CD4-positive, alpha-beta memory T cell (primary cell): ENCODE measurements around the gene TFF3. TPM values are rescaled to one million over a fixed set of nuclear protein-coding genes. Genes with fewer than 3 reads are reported as not detected.
"Not testable (repeated sequence)": the region's sequence is repeated elsewhere in the genome, so short reads cannot be mapped to it uniquely, and the experiment has no call there.

Experiments used
- CTCF ChIA-PET: fragments of 350-600 bp; sonication (Branson Sonifier 250); formaldehyde crosslinking; loops from one replicate; lab custom pipeline; 2021; ENCODE audit warnings: inconsistent platforms; ENCODE audit not compliant: partially characterized antibody; lab: Charles Lee
- POLR2A ChIA-PET: fragments of 350-600 bp; sonication (Branson Sonifier 250); formaldehyde crosslinking; loops from one replicate; lab custom pipeline; 2021; ENCODE audit not compliant: partially characterized antibody; lab: Charles Lee
- DNase-seq, 5 donors: peaks; one replicate each; pipeline versions ENCODE4 v3.0.0 to v3.0.0-alpha.2; 2020 to 2022; ENCODE audit warnings: mixed read lengths in 1 of 5
- H3K27ac ChIP-seq: one replicate; pipeline ENCODE4 v1.7.0; 2013; ENCODE audit warnings: low read depth, low read length
- H3K27me3 ChIP-seq: 2 replicates; pipeline ENCODE4 v1.7.0; 2013; ENCODE audit warnings: mild to moderate bottlenecking, low read length, moderate library complexity; ENCODE audit not compliant: insufficient read depth
- H3K36me3 ChIP-seq: 2 replicates; pipeline ENCODE4 v1.7.0; 2013; ENCODE audit warnings: mild to moderate bottlenecking, low read length, moderate library complexity; ENCODE audit not compliant: insufficient read depth
- H3K4me1 ChIP-seq: 2 replicates; pipeline ENCODE4 v1.7.0; 2013; ENCODE audit warnings: mild to moderate bottlenecking, low read length, moderate library complexity; ENCODE audit not compliant: insufficient read depth
- H3K4me3 ChIP-seq, 2 donors: one replicate each; pipeline ENCODE4 v1.7.0; 2013; ENCODE audit warnings: low read length in 2 of 2, mild to moderate bottlenecking in 1 of 2
- H3K9me3 ChIP-seq, 2 donors: one replicate each; pipeline ENCODE4 v1.7.0; 2013; ENCODE audit warnings: low read length in 2 of 2, control low read depth in 1 of 2; ENCODE audit not compliant: control insufficient read depth in 1 of 2
- H3K27ac Mint-ChIP-seq, 7 donors: one replicate each; pipeline ENCODE4 v1.8.0; 2020 to 2021; ENCODE audit warnings: mixed read lengths in 7 of 7, mild to moderate bottlenecking in 6 of 7, inconsistent platforms in 3 of 7, moderate library complexity in 3 of 7
- H3K27me3 Mint-ChIP-seq, 2 donors: one replicate each; pipeline ENCODE4 v1.8.0; 2020 to 2021; ENCODE audit warnings: mixed read lengths in 2 of 2
- H3K36me3 Mint-ChIP-seq, 2 donors: one replicate each; pipeline ENCODE4 v1.8.0; 2020 to 2021; ENCODE audit warnings: mixed read lengths in 2 of 2, inconsistent platforms in 1 of 2, mild to moderate bottlenecking in 1 of 2
- H3K4me1 Mint-ChIP-seq, 4 donors: one replicate each; pipeline ENCODE4 v1.8.0; 2020 to 2021; ENCODE audit warnings: mixed read lengths in 4 of 4, mild to moderate bottlenecking in 1 of 4
- H3K4me3 Mint-ChIP-seq, 8 donors: one replicate each; pipeline ENCODE4 v1.8.0; 2020 to 2021; ENCODE audit warnings: mixed read lengths in 8 of 8, mild to moderate bottlenecking in 7 of 8, moderate library complexity in 6 of 8, inconsistent platforms in 3 of 8
- H3K9me3 Mint-ChIP-seq, 8 donors: one replicate each; pipeline ENCODE4 v1.8.0; 2020 to 2021; ENCODE audit warnings: mixed read lengths in 8 of 8, mild to moderate bottlenecking in 5 of 8, inconsistent platforms in 3 of 8, moderate library complexity in 1 of 8
- intact Hi-C: fragments of 100-400 bp; cut with micrococcal nuclease; formaldehyde crosslinking; loops from one replicate; pipeline ENCODE4 v1.15.1; 2023
- polyA plus RNA-seq, 2 donors: library from polyadenylated mRNA; unstranded; fragments of 300-500 nt; fragmentation: Illumina TruSeq; gene quantifications; one replicate each; pipeline ENCODE4 v1.2.3, GENCODE V29; 2021
- total RNA-seq, 2 experiments: library from RNA; stranded (reverse); gene quantifications; one replicate each; pipeline ENCODE4 v1.2.3, GENCODE V29; 2021

The TFF3 gene
- total and polyA plus RNA-seq, 4 experiments from 2014 or later = not detected

DNA sequence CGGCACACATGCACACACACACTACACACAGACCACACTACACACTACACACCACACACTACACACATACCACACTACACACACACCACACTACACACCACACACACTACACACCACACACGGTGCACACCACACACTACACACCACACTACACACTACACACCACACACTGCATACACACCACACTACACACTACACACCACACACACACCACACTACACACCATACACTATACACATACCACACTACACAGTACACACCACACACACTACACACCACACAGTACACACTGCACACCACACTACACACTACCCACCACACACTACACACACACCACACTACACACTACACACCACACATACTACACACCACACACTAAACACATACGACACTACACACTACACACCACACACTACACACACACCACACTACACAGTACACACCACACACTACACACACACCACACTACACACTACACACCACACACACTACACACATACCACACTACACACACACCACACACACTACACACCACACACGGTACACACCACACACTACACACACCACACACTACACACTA is 22.6 kb downstream of the TFF3 start:
- DNase-seq, H3K27ac ChIP-seq, H3K27me3 ChIP-seq, intact Hi-C loops, H3K9me3 ChIP-seq, H3K4me1 Mint-ChIP-seq, H3K4me3 ChIP-seq, H3K27ac Mint-ChIP-seq, H3K4me3 Mint-ChIP-seq, H3K27me3 Mint-ChIP-seq, H3K4me1 ChIP-seq, POLR2A ChIA-PET, H3K9me3 Mint-ChIP-seq, CTCF ChIA-PET: not testable (repeated sequence)
- H3K36me3 Mint-ChIP-seq = peaks cover 61 to 71% of the 10 kb centered on the region in 2 donors
- peaks cover 26% of the 10 kb centered on the region for H3K36me3 ChIP-seq

DNA sequence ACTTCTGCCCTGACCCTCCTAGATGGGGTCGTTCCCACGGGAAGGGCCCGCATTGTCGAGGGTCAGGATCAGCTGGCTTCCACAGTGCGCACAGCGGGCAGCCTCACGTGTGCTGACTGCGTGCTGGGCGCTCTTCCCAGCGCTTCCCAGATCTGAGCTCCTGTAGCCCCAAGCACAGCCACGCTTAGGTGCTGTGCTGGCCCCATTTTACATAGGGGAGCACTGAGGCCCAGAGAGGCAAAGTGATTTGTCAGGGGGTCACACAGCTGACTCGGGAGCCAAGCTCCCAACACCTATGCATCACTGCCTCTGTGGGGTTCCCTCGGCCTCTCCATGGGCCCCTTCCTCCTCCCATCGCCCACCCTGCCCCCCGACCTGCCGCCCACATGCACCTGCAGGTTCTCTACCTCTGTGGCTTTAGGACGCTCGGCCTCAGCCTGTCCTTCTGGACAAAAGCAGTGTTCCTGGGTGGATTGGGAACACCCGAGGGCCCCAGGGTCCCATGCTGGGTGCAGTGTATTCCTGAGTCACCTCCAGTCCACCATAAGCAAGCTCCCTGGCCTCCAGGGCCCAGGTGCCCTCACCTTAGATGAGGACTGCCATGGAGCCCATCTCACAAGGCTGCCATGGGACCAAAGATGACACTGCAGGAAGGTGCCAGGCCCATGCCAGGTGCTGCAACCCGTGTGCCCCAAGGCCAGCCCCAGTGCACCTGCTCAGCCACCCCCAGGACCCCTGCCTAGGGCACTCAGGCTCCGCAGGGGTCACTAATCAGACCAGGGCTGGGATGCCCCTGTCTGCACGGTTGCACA is 23.3 kb downstream of the TFF3 start:
- H3K9me3 ChIP-seq = no peaks in the 10 kb centered on the region
- no peaks in the 10 kb centered on the region for H3K27me3 Mint-ChIP-seq
- H3K4me1 Mint-ChIP-seq = no peaks in the 10 kb centered on the region
- ChIA-PET CTCF (no interaction called here), POLR2A (no interaction called here)
- intact Hi-C loops = no loop called here
- H3K4me3 ChIP-seq = no peak overlapping the region
- peaks cover 31% of the 10 kb centered on the region for H3K36me3 ChIP-seq
- no peaks in the 10 kb centered on the region for H3K27me3 ChIP-seq
- no peak overlapping the region for H3K27ac Mint-ChIP-seq
- H3K36me3 Mint-ChIP-seq = peaks cover 59 to 69% of the 10 kb centered on the region in 2 donors
- no peak overlapping the region for H3K27ac ChIP-seq
- no peak for DNase-seq
- H3K4me1 ChIP-seq = no peaks in the 10 kb centered on the region
- H3K4me3 Mint-ChIP-seq = no peak overlapping the region
- H3K9me3 Mint-ChIP-seq = no peaks in the 10 kb centered on the region

DNA sequence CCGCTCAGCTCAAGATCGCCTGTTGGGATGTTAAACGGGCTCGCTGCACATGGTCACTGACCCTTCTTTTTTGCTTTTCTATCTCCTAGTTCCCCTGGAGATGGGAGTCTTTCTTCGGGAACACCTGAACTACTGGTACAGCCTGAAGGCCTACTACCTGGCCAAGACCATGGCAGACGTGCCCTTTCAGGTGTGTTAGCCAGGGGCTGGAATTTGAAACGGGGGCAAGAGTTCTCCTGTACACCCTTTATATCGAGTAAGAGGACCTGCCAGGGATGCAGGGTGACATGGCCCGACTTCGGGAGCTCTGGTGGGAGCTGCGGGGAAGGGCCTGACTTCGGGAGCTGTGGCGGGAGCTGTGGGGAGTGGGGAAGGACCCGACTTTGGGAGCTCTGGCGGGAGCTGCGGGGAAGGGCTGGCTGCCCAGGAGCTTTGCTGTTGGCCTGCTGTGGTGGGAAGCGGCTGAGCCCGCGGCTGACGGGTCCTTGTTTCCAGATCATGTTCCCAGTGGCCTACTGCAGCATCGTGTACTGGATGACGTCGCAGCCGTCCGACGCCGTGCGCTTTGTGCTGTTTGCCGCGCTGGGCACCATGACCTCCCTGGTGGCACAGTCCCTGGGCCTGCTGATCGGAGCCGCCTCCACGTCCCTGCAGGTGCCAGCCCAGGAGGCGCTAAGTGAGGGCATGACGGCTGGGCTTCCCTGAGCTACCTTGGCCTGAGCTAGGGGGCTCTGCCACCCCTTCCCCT is 24.0 kb downstream of the TFF3 start:
- no peaks in the 10 kb centered on the region for H3K4me1 Mint-ChIP-seq
- CTCF ChIA-PET = interaction anchor here (1.0 kb wide), 1 partner anchor 145 kb away, joined by 3 read pairs; no protein-coding TSS in a partner anchor
- H3K36me3 ChIP-seq = peaks cover 35% of the 10 kb centered on the region
- no peaks in the 10 kb centered on the region for H3K27me3 Mint-ChIP-seq
- intact Hi-C loops = no loop called here
- H3K27ac Mint-ChIP-seq = peak overlapping the region in 3 of 7 donors; percentile 9 to 64 (median 63)
- no peaks in the 10 kb centered on the region for H3K9me3 ChIP-seq
- H3K36me3 Mint-ChIP-seq = peaks cover 60 to 70% of the 10 kb centered on the region in 2 donors
- H3K4me3 ChIP-seq = no peak overlapping the region
- H3K4me3 Mint-ChIP-seq = no peak overlapping the region
- H3K4me1 ChIP-seq = no peaks in the 10 kb centered on the region
- H3K27ac ChIP-seq = no peak overlapping the region
- H3K27me3 ChIP-seq = no peaks in the 10 kb centered on the region
- H3K9me3 Mint-ChIP-seq = peaks cover 0 to 3% (median 0%) of the 10 kb centered on the region in 8 donors
- POLR2A ChIA-PET = no interaction called here
- DNase-seq = no peak

DNA sequence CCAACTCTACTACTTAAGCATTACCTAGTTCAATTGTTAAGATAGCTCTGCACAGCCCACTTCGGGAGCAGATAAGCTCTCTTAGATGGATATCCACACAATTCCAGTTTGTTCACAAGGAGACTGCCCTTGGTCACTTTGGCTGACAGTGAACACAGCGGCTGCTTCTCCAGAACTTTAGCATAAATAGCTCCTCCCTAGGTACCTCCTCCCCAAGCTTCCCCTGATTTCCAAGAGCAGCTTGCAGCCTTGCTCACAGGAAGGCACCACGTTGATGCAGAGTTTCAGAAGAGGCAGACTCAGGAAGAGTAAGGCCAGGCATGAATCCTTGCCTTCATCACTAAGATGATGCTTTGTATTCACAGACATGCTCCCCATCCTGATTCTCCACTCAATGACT is 24.7 kb downstream of the TFF3 start:
- intact Hi-C loops = no loop called here
- no peaks in the 10 kb centered on the region for H3K9me3 ChIP-seq
- peak in 1 of 5 donors; percentile 11 for DNase-seq
- H3K4me3 ChIP-seq = no peak overlapping the region
- no peak overlapping the region for H3K27ac ChIP-seq
- ChIA-PET POLR2A (no interaction called here), CTCF (interaction anchor here (1.0 kb wide), 1 partner anchor 145 kb away, joined by 3 read pairs; no protein-coding TSS in a partner anchor)
- Mint-ChIP-seq H3K9me3 (peaks cover 0 to 3% (median 0%) of the 10 kb centered on the region in 8 donors), H3K4me3 (no peak overlapping the region), H3K36me3 (peaks cover 60 to 70% of the 10 kb centered on the region in 2 donors), H3K4me1 (no peaks in the 10 kb centered on the region), H3K27me3 (no peaks in the 10 kb centered on the region), H3K27ac (peak overlapping the region in 1 of 7 donors; percentile 63)
- H3K27me3 ChIP-seq = no peaks in the 10 kb centered on the region
- peaks cover 35% of the 10 kb centered on the region for H3K36me3 ChIP-seq
- no peaks in the 10 kb centered on the region for H3K4me1 ChIP-seq

DNA sequence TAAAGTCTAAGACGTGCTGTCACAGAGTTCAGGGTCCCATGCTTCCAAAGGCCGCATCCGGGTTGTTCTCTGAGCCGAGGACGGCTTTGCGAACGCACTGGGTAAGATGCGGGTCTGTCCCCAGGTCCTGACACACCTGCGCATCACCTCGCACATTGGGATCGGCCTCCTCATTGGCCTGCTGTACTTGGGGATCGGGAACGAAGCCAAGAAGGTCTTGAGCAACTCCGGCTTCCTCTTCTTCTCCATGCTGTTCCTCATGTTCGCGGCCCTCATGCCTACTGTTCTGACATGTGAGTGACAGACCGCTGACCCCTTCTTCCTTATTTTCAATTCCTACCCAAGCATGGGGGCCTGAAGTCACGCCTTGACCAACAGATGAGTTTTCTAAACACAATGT is 25.3 kb downstream of the TFF3 start:
- no peak for DNase-seq
- CTCF ChIA-PET = no interaction called here

DNA sequence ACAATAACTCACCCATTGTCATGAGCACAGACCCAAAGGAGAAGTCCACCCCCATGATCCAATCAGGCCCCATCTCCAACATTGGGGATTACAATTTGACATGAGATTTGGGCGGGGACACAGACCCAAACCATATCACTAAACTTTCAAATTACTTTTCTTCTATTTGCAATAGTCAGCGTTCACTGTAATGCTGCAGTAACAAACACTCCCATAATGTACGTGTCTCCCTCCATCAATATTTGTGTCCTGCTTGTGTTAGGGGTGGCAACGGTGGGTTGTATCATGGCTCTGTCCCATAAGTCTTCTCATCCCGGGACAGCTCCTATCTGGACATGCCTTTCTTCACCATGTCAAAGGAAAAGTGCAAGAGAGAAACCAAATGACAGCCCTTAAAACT is 26.2 kb downstream of the TFF3 start:
- Mint-ChIP-seq H3K4me1 (no peaks in the 10 kb centered on the region), H3K9me3 (peaks cover 0 to 3% (median 0%) of the 10 kb centered on the region in 8 donors), H3K4me3 (no peak overlapping the region), H3K36me3 (peaks cover 55 to 67% of the 10 kb centered on the region in 2 donors), H3K27ac (peak overlapping the region in 2 of 7 donors; percentile 5 to 63), H3K27me3 (no peaks in the 10 kb centered on the region)
- Histone ChIP-seq H3K9me3 (no peaks in the 10 kb centered on the region), H3K36me3 (peaks cover 38% of the 10 kb centered on the region), H3K27me3 (no peaks in the 10 kb centered on the region), H3K4me1 (no peaks in the 10 kb centered on the region), H3K27ac (no peak overlapping the region), H3K4me3 (no peak overlapping the region)
- intact Hi-C loops = no loop called here
- CTCF ChIA-PET = no interaction called here
- peak in 1 of 5 donors; percentile 7 for DNase-seq
- POLR2A ChIA-PET = no interaction called here

More for the DNA sequence above, 25.3 kb downstream of the TFF3 start:
- Histone ChIP-seq H3K4me1 (no peaks in the 10 kb centered on the region), H3K4me3 (no peak overlapping the region), H3K27me3 (no peaks in the 10 kb centered on the region), H3K9me3 (no peaks in the 10 kb centered on the region), H3K36me3 (peaks cover 35% of the 10 kb centered on the region), H3K27ac (no peak overlapping the region)
- H3K36me3 Mint-ChIP-seq = peaks cover 60 to 71% of the 10 kb centered on the region in 2 donors
- no peaks in the 10 kb centered on the region for H3K27me3 Mint-ChIP-seq
- H3K4me3 Mint-ChIP-seq = no peak overlapping the region
- no peaks in the 10 kb centered on the region for H3K4me1 Mint-ChIP-seq
- intact Hi-C loops = no loop called here
- peak overlapping the region in 1 of 7 donors; percentile 63 for H3K27ac Mint-ChIP-seq
- POLR2A ChIA-PET = no interaction called here
- peaks cover 0 to 3% (median 0%) of the 10 kb centered on the region in 8 donors for H3K9me3 Mint-ChIP-seq
